Neural cell (in vitro differentiated cells): ENCODE data around the gene COL4A1. TPM values are rescaled to one million over a fixed set of nuclear protein-coding genes. Genes with fewer than 3 reads are reported as not detected.

Experiments used
- H2AFZ ChIP-seq: fragments of 200-600, 300-800 bp; sonication (generic), shearing (Covaris generic); 2 replicates; pipeline ENCODE4 v1.6.0; 2014; ENCODE audit warnings: low read depth, mild to moderate bottlenecking, antibody characterized with exemption, low read length, moderate library complexity
- H3F3A ChIP-seq: fragments of 200-600 bp; shearing (Covaris generic); 2 replicates; pipeline ENCODE4 v1.6.1; 2016; ENCODE audit warnings: mild to moderate bottlenecking, moderate library complexity, mixed read lengths, antibody characterized with exemption, low read length; ENCODE audit not compliant: insufficient read depth, poor library complexity, severe bottlenecking
- H3K27ac ChIP-seq: fragments of 200-600, 300-800 bp; sonication (generic), shearing (Covaris generic); 2 replicates; pipeline ENCODE4 v1.5.1; 2014; ENCODE audit warnings: mild to moderate bottlenecking, low read length, moderate library complexity
- H3K27me3 ChIP-seq: fragments of 300-800, 200-600 bp; sonication (generic), shearing (Covaris generic); 2 replicates; pipeline ENCODE4 v1.6.0; 2014; ENCODE audit warnings: mild to moderate bottlenecking, low read depth, low read length, moderate library complexity; ENCODE audit not compliant: insufficient read depth
- H3K36me3 ChIP-seq: fragments of 300-800, 200-600 bp; sonication (generic), shearing (Covaris generic); 2 replicates; pipeline ENCODE4 v1.5.1; 2014; ENCODE audit warnings: mild to moderate bottlenecking, antibody characterized with exemption, low read length, moderate library complexity; ENCODE audit not compliant: insufficient read depth
- H3K4me2 ChIP-seq: fragments of 300-800, 200-600 bp; sonication (generic), shearing (Covaris generic); 2 replicates; pipeline ENCODE4 v1.6.0; 2014; ENCODE audit warnings: mild to moderate bottlenecking, low read length
- H3K4me3 ChIP-seq: fragments of 300-800, 200-600 bp; sonication (generic), shearing (Covaris generic); 2 replicates; pipeline ENCODE4 v1.5.1; 2014; ENCODE audit warnings: mild to moderate bottlenecking, low read length, moderate library complexity
- H3K79me2 ChIP-seq: fragments of 200-600 bp; shearing (Covaris generic); replicated peaks from 2 replicates; pipeline ENCODE4 v1.6.0; 2014; ENCODE audit warnings: mild to moderate bottlenecking, low read length, moderate library complexity; ENCODE audit not compliant: insufficient read depth
- H3K9ac ChIP-seq: fragments of 300-800, 200-600 bp; sonication (generic), shearing (Covaris generic); 2 replicates; pipeline ENCODE4 v1.6.1; 2016; ENCODE audit warnings: mild to moderate bottlenecking, low read length, mixed read lengths
- H3K9me2 ChIP-seq: fragments of 200-600 bp; shearing (Covaris generic); 2 replicates; pipeline ENCODE4 v1.6.1; 2016; ENCODE audit warnings: mild to moderate bottlenecking, low read length, mixed read lengths; ENCODE audit not compliant: insufficient read depth
- H3K9me3 ChIP-seq: fragments of 200-600, 300-800 bp; sonication (generic), shearing (Covaris generic); 2 replicates; pipeline ENCODE4 v1.6.1; 2016; ENCODE audit warnings: mild to moderate bottlenecking, mixed run types, low read length, moderate library complexity, mixed read lengths
- H4K20me1 ChIP-seq: fragments of 200-600 bp; shearing (Covaris generic); 2 replicates; pipeline ENCODE4 v1.6.1; 2016; ENCODE audit warnings: mild to moderate bottlenecking, mixed run types; ENCODE audit not compliant: insufficient read depth
- EP300 ChIP-seq: fragments of 450-650 bp; conservative IDR thresholded peaks from 2 replicates; pipeline ENCODE4 v1.6.1; 2014; ENCODE audit warnings: antibody characterized with exemption, mild to moderate bottlenecking, moderate library complexity; ENCODE audit not compliant: poor library complexity, severe bottlenecking
- EZH2 ChIP-seq: fragments of 200-600, 300-800 bp; shearing (Covaris generic), sonication (generic); IDR thresholded peaks from 2 replicates; pipeline ENCODE4 v1.6.1; 2014; ENCODE audit warnings: antibody characterized with exemption, low read length, borderline replicate concordance, mild to moderate bottlenecking; ENCODE audit not compliant: insufficient read depth, poor library complexity, severe bottlenecking
- MXI1 ChIP-seq: fragments of 450-650 bp; conservative IDR thresholded peaks from 2 replicates; pipeline ENCODE4 v1.6.1; 2014; ENCODE audit warnings: antibody characterized with exemption, mild to moderate bottlenecking; ENCODE audit not compliant: poor library complexity, severe bottlenecking
- POLR2AphosphoS5 ChIP-seq: IDR thresholded peaks from 2 replicates; pipeline ENCODE4 v1.6.1; 2012
- RAD21 ChIP-seq: fragments of 450-650 bp; conservative IDR thresholded peaks from 2 replicates; pipeline ENCODE4 v1.6.1; 2014; ENCODE audit warnings: antibody characterized with exemption, mild to moderate bottlenecking, moderate library complexity
- REST ChIP-seq: IDR thresholded peaks from 2 replicates; pipeline ENCODE4 v1.6.1; 2012; ENCODE audit warnings: borderline replicate concordance
- SMC3 ChIP-seq: fragments of 450-650 bp; conservative IDR thresholded peaks from 2 replicates; pipeline ENCODE4 v1.6.1; 2014; ENCODE audit warnings: antibody characterized with exemption, mild to moderate bottlenecking, moderate library complexity; ENCODE audit not compliant: poor library complexity
- TAF1 ChIP-seq: IDR thresholded peaks from 2 replicates; pipeline ENCODE4 v1.6.1; 2012; ENCODE audit warnings: low read depth
- polyA plus RNA-seq: library from polyadenylated mRNA; depleted of rRNA; stranded (reverse); fragments of >200 nt; gene quantifications from 2 replicates; pipeline ENCODE4 v1.2.3, GENCODE V29; 2014
- TF ChIP-seq, protein P1 (sequence below): fragments of 450-650 bp; IDR thresholded peaks from 2 replicates; pipeline ENCODE4 v1.5.1; 2014; ENCODE audit warnings: antibody characterized with exemption, mild to moderate bottlenecking, moderate library complexity; ENCODE audit not compliant: poor library complexity, severe bottlenecking

The COL4A1 gene
- polyA plus RNA-seq, 1 donor from 2014 or later: 13.1 TPM

- TF ChIP-seq, protein P1, sequence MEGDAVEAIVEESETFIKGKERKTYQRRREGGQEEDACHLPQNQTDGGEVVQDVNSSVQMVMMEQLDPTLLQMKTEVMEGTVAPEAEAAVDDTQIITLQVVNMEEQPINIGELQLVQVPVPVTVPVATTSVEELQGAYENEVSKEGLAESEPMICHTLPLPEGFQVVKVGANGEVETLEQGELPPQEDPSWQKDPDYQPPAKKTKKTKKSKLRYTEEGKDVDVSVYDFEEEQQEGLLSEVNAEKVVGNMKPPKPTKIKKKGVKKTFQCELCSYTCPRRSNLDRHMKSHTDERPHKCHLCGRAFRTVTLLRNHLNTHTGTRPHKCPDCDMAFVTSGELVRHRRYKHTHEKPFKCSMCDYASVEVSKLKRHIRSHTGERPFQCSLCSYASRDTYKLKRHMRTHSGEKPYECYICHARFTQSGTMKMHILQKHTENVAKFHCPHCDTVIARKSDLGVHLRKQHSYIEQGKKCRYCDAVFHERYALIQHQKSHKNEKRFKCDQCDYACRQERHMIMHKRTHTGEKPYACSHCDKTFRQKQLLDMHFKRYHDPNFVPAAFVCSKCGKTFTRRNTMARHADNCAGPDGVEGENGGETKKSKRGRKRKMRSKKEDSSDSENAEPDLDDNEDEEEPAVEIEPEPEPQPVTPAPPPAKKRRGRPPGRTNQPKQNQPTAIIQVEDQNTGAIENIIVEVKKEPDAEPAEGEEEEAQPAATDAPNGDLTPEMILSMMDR: no peak
Measured at GRCh38 chr13:110265682-110266430, 41.1 kb downstream of the COL4A1 start (continued).

DNA sequence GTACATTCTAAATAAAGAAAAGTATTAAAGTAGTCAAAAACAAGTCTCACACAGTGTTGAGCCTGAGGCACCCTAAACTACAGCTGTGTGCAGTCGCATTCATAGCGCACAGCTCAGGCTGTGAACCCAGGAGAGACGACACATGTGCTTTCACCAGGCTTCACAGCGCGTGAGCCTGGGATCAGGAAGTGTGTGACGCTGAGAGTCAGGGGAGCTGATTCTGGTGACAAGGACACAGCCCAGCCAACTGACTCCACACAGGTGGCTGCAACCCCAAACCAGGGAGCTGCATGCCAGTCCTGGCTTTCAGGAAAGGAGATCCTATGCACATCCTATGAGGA lies 41.6 kb downstream of the COL4A1 start:
- H3K79me2 ChIP-seq: no peaks in the 10 kb centered on the region
- H2AFZ ChIP-seq: no peak overlapping the region
- H3F3A ChIP-seq: no peaks in the 10 kb centered on the region
- no peaks in the 10 kb centered on the region for H3K36me3 ChIP-seq
- no peak overlapping the region for H3K4me2 ChIP-seq
- H3K9me2 ChIP-seq: no peaks in the 10 kb centered on the region
- H3K27me3 ChIP-seq: no peaks in the 10 kb centered on the region
- H3K9me3 ChIP-seq: no peaks in the 10 kb centered on the region
- no peak overlapping the region for H3K27ac ChIP-seq
- H3K9ac ChIP-seq: no peak overlapping the region
- no peak for TF ChIP-seq REST
- no peak for TF ChIP-seq TAF1
- TF ChIP-seq, protein P1: no peak
- TF ChIP-seq EZH2: no peak
- TF ChIP-seq MXI1: no peak
- no peak for TF ChIP-seq RAD21
- TF ChIP-seq POLR2AphosphoS5: no peak
- TF ChIP-seq SMC3: no peak
- no peak for TF ChIP-seq EP300
- no peak overlapping the region for H3K4me3 ChIP-seq
- H4K20me1 ChIP-seq: no peaks in the 10 kb centered on the region
